Keratinocyte (primary cell): Measurements from ENCODE around the gene IL12RB2. TPM values are rescaled to one million over a fixed set of nuclear protein-coding genes. Genes with fewer than 3 reads are reported as not detected.

Source experiments
- DNase-seq: peaks from one replicate; pipeline ENCODE4 v3.0.0-alpha.2; 2011; ENCODE audit warnings: low read depth, missing footprints, low spot score
- FAIRE-seq: peaks from 2 replicates; lab custom pipeline; 2011; peaks lifted over from hg19 to GRCh38; lab: Jason Lieb, UNC
- H2AFZ ChIP-seq: 2 replicates; pipeline ENCODE4 v1.6.0; 2012; ENCODE audit warnings: low read length, control low read depth, inconsistent platforms; ENCODE audit not compliant: control insufficient read depth
- H3K27ac ChIP-seq: 2 replicates; pipeline ENCODE4 v1.5.1; 2011; ENCODE audit warnings: low read length; ENCODE audit not compliant: control insufficient read depth, insufficient read depth
- H3K27me3 ChIP-seq: 3 replicates; pipeline ENCODE4 v1.6.0; 2011; ENCODE audit warnings: low read length; ENCODE audit not compliant: control insufficient read depth, insufficient read depth; ENCODE audit errors: extremely low read depth
- H3K36me3 ChIP-seq, 2 experiments: 2 replicates in 1 of 2; 3 replicates in 1 of 2; pipeline ENCODE4 v1.5.1; 2011; ENCODE audit warnings: low read length in 2 of 2, mild to moderate bottlenecking in 1 of 2; ENCODE audit not compliant: control insufficient read depth in 2 of 2, insufficient read depth in 2 of 2; ENCODE audit errors: extremely low read depth in 1 of 2
- H3K4me1 ChIP-seq: 3 replicates; pipeline ENCODE4 v1.5.1; 2011; ENCODE audit warnings: low read length; ENCODE audit not compliant: control insufficient read depth, insufficient read depth; ENCODE audit errors: extremely low read depth
- H3K4me2 ChIP-seq: 3 replicates; pipeline ENCODE4 v1.6.0; 2011; ENCODE audit warnings: low read depth, low read length; ENCODE audit not compliant: control insufficient read depth, insufficient read depth; ENCODE audit errors: extremely low read depth
- H3K4me3 ChIP-seq, 3 experiments: fragments of 200-600 bp in 1 of 3; sonication (generic) in 1 of 3; 2 replicates in 2 of 3; 3 replicates in 1 of 3; pipeline ENCODE4 v1.5.1; 2011 to 2016; ENCODE audit warnings: low read length in 3 of 3, mild to moderate bottlenecking in 3 of 3, control low read depth in 2 of 3, inconsistent platforms in 1 of 3, low read depth in 1 of 3, mixed read lengths in 1 of 3, mixed run types in 1 of 3, moderate library complexity in 1 of 3; ENCODE audit not compliant: control insufficient read depth in 2 of 3, insufficient read depth in 2 of 3; ENCODE audit errors: extremely low read depth in 1 of 3
- H3K79me2 ChIP-seq: 2 replicates; pipeline ENCODE4 v1.6.0; 2012; ENCODE audit warnings: low read length; ENCODE audit not compliant: control insufficient read depth, insufficient read depth
- H3K9ac ChIP-seq: 3 replicates; pipeline ENCODE4 v1.6.0; 2011; ENCODE audit warnings: low read length; ENCODE audit not compliant: control insufficient read depth, insufficient read depth; ENCODE audit errors: extremely low read depth
- H3K9me1 ChIP-seq: 3 replicates; pipeline ENCODE4 v1.6.0; 2011; ENCODE audit warnings: low read length; ENCODE audit not compliant: control insufficient read depth, insufficient read depth; ENCODE audit errors: extremely low read depth
- H3K9me3 ChIP-seq: 2 replicates; pipeline ENCODE4 v1.5.1; 2012; ENCODE audit warnings: low read depth, low read length; ENCODE audit not compliant: control insufficient read depth
- H4K20me1 ChIP-seq: 3 replicates; pipeline ENCODE4 v1.6.0; 2011; ENCODE audit warnings: low read length; ENCODE audit not compliant: control insufficient read depth, insufficient read depth; ENCODE audit errors: extremely low read depth
- EZH2 ChIP-seq: IDR thresholded peaks from one replicate; pipeline ENCODE4 v1.6.1; 2012; ENCODE audit warnings: inconsistent platforms, mild to moderate bottlenecking, low read length, moderate library complexity
- dilution Hi-C: fragments of 300-500 bp; cut with MboI; formaldehyde crosslinking; loops from one replicate; pipeline ENCODE4 v1.7.0; 2020; ENCODE audit warnings: low sequenced_read_pairs; ENCODE audit not compliant: extremely low pct_ligation_motif_present
- polyA plus RNA-seq, 5 experiments: library from polyadenylated mRNA; depleted of rRNA in 3 of 5; stranded (reverse) in 3 of 5; stranded (forward) in 1 of 5; unstranded in 1 of 5; fragments of >200 nt; gene quantifications; 1 replicate in 1 of 5; 2 replicates in 3 of 5; 3 replicates in 1 of 5; pipeline versions ENCODE4 v1.2.1 to v1.2.3, GENCODE V29; 2011 to 2012; ENCODE audit warnings: missing spikeins in 2 of 5, low read depth in 1 of 5, low replicate concordance in 1 of 5
- TF ChIP-seq, protein P1 (sequence below), 3 experiments: IDR thresholded peaks in 1 of 3; conservative IDR thresholded peaks in 1 of 3; optimal IDR thresholded peaks in 1 of 3; 2 replicates in 2 of 3; 3 replicates in 1 of 3; pipeline versions ENCODE3 to v1.5.1; 2011; ENCODE audit warnings: low read length in 3 of 3, mild to moderate bottlenecking in 3 of 3, moderate library complexity in 2 of 3, control low read depth in 1 of 3, inconsistent platforms in 1 of 3; ENCODE audit not compliant: insufficient read depth in 2 of 3; ENCODE audit errors: extremely low read depth in 1 of 3

Gene IL12RB2
- polyA plus RNA-seq, 1 donor (not counting 4 experiments of a cell fraction or from before 2014, with no cell fraction given) = 0.63 TPM

- dilution Hi-C loops = no loop called here
- Histone ChIP-seq H4K20me1 (no peaks in the 10 kb centered on the region), H3K36me3 (no peaks in the 10 kb centered on the region), H3K79me2 (no peaks in the 10 kb centered on the region), H2AFZ (no peak overlapping the region), H3K27ac (no peak overlapping the region), H3K4me1 (peaks cover 15% of the 10 kb centered on the region), H3K9ac (no peak overlapping the region), H3K9me3 (no peaks in the 10 kb centered on the region), H3K4me2 (no peak overlapping the region), H3K9me1 (no peaks in the 10 kb centered on the region), H3K27me3 (no peaks in the 10 kb centered on the region), H3K4me3 (no peak overlapping the region)
- no peak for TF ChIP-seq EZH2
- TF ChIP-seq, protein P1, sequence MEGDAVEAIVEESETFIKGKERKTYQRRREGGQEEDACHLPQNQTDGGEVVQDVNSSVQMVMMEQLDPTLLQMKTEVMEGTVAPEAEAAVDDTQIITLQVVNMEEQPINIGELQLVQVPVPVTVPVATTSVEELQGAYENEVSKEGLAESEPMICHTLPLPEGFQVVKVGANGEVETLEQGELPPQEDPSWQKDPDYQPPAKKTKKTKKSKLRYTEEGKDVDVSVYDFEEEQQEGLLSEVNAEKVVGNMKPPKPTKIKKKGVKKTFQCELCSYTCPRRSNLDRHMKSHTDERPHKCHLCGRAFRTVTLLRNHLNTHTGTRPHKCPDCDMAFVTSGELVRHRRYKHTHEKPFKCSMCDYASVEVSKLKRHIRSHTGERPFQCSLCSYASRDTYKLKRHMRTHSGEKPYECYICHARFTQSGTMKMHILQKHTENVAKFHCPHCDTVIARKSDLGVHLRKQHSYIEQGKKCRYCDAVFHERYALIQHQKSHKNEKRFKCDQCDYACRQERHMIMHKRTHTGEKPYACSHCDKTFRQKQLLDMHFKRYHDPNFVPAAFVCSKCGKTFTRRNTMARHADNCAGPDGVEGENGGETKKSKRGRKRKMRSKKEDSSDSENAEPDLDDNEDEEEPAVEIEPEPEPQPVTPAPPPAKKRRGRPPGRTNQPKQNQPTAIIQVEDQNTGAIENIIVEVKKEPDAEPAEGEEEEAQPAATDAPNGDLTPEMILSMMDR (optimal IDR thresholded peaks at IDR 0.05 in 1 of 3, IDR thresholded peaks at IDR 0.05 in 1 of 3, conservative IDR thresholded peaks at IDR 0.05 in 1 of 3; ENCODE audit: extremely low read depth in 1 of 3, insufficient read depth in 2 of 3, low read length in 3 of 3) = no peak
- FAIRE-seq (no peak), DNase-seq (no peak)
These were observed 63.4 kb downstream of the IL12RB2 start for GRCh38 chr1:67371043-67371442.

GRCh38 chr1:67371681-67372080 lies 64.0 kb downstream of the IL12RB2 start:
- Histone ChIP-seq H2AFZ (peak overlapping the region; percentile 93), H3K4me3 (no peak overlapping the region), H3K9me3 (no peaks in the 10 kb centered on the region), H3K79me2 (no peaks in the 10 kb centered on the region), H3K27me3 (no peaks in the 10 kb centered on the region), H3K4me1 (peaks cover 19% of the 10 kb centered on the region), H3K9me1 (no peaks in the 10 kb centered on the region), H3K27ac (peak overlapping the region; percentile 34), H3K4me2 (peak overlapping the region; percentile 24), H4K20me1 (no peaks in the 10 kb centered on the region), H3K9ac (no peak overlapping the region), H3K36me3 (no peaks in the 10 kb centered on the region)
- FAIRE-seq = peak; percentile 52
- dilution Hi-C loops = no loop called here
- TF ChIP-seq, protein P1 (optimal IDR thresholded peaks at IDR 0.05 in 1 of 3, IDR thresholded peaks at IDR 0.05 in 1 of 3, conservative IDR thresholded peaks at IDR 0.05 in 1 of 3; ENCODE audit: extremely low read depth in 1 of 3, insufficient read depth in 2 of 3, low read length in 3 of 3) = no peak
- no peak for TF ChIP-seq EZH2
- DNase-seq = no peak
